Skeletal muscle tissue (tissue), 4 donors: ENCODE measurements around the gene OLFM1. TPM values are rescaled to one million over a fixed set of nuclear protein-coding genes. Genes with fewer than 3 reads are reported as not detected.

Source experiments
- H3K27ac ChIP-seq: one replicate; pipeline ENCODE4 v1.7.0; 2013; ENCODE audit warnings: mild to moderate bottlenecking, low read depth, low read length, inconsistent platforms
- H3K27me3 ChIP-seq, 3 donors: one replicate each; pipeline ENCODE4 v1.7.0; 2013; ENCODE audit warnings: low read length in 3 of 3; ENCODE audit not compliant: control insufficient read depth in 3 of 3, insufficient read depth in 3 of 3
- H3K36me3 ChIP-seq, 3 donors: one replicate each; pipeline ENCODE4 v1.7.0; 2013; ENCODE audit warnings: low read length in 3 of 3; ENCODE audit not compliant: control insufficient read depth in 3 of 3, insufficient read depth in 3 of 3
- H3K4me1 ChIP-seq, 3 donors: one replicate each; pipeline ENCODE4 v1.7.0; 2013; ENCODE audit warnings: low read length in 3 of 3, mild to moderate bottlenecking in 3 of 3; ENCODE audit not compliant: control insufficient read depth in 3 of 3, insufficient read depth in 3 of 3
- H3K4me3 ChIP-seq, 3 donors: one replicate each; pipeline ENCODE4 v1.7.0; 2013; ENCODE audit warnings: low read length in 3 of 3
- H3K9ac ChIP-seq, 3 donors: one replicate each; pipeline ENCODE4 v1.7.0; 2013; ENCODE audit warnings: low read length in 3 of 3, mild to moderate bottlenecking in 3 of 3, moderate library complexity in 2 of 3, low read depth in 1 of 3
- H3K9me3 ChIP-seq, 3 donors: one replicate each; pipeline ENCODE4 v1.7.0; 2013; ENCODE audit warnings: low read length in 3 of 3; ENCODE audit not compliant: control insufficient read depth in 3 of 3
- total RNA-seq: library from RNA; depleted of rRNA; stranded (reverse); fragments of >200 nt; gene quantifications from one replicate; pipeline ENCODE4 v1.2.3, GENCODE V29; 2014
- donor health status: Osteomylitis.

The OLFM1 gene
- total RNA-seq, 1 donor from 2014 or later: 2.6 TPM

GRCh38 chr9:135082536-135082935 is 4.9 kb upstream of the OLFM1 start:
- Histone ChIP-seq H3K27me3 (peaks cover 12 to 29% (median 14%) of the 10 kb centered on the region in 3 donors), H3K36me3 (no peaks in the 10 kb centered on the region), H3K9me3 (no peaks in the 10 kb centered on the region), H3K9ac (no peak overlapping the region), H3K4me3 (no peak overlapping the region), H3K27ac (no peak overlapping the region), H3K4me1 (peaks cover 24 to 45% (median 40%) of the 10 kb centered on the region in 3 donors)

GRCh38 chr9:135083241-135083810 is 4.1 kb upstream of the OLFM1 start:
- Histone ChIP-seq H3K9ac (peak overlapping the region in 1 of 3 donors; percentile 25), H3K4me3 (no peak overlapping the region), H3K27me3 (peaks cover 15 to 30% (median 16%) of the 10 kb centered on the region in 3 donors), H3K36me3 (no peaks in the 10 kb centered on the region), H3K27ac (no peak overlapping the region), H3K4me1 (peaks cover 24 to 47% (median 39%) of the 10 kb centered on the region in 3 donors), H3K9me3 (no peaks in the 10 kb centered on the region)

- no peaks in the 10 kb centered on the region for H3K9me3 ChIP-seq
- H3K9ac ChIP-seq: peak overlapping the region in 1 of 3 donors; percentile 25
- H3K27ac ChIP-seq: no peak overlapping the region
- H3K36me3 ChIP-seq: no peaks in the 10 kb centered on the region
- H3K4me3 ChIP-seq: no peak overlapping the region
- peaks cover 24 to 51% (median 44%) of the 10 kb centered on the region in 3 donors for H3K4me1 ChIP-seq
- H3K27me3 ChIP-seq: peaks cover 20 to 35% (median 21%) of the 10 kb centered on the region in 3 donors
These were observed 3.6 kb upstream of the OLFM1 start for GRCh38 chr9:135083831-135084230.

- Histone ChIP-seq H3K4me3 (no peak overlapping the region), H3K36me3 (no peaks in the 10 kb centered on the region), H3K27me3 (peaks cover 24 to 40% (median 25%) of the 10 kb centered on the region in 3 donors), H3K4me1 (peaks cover 24 to 55% (median 47%) of the 10 kb centered on the region in 3 donors), H3K9ac (no peak overlapping the region), H3K9me3 (no peaks in the 10 kb centered on the region), H3K27ac (no peak overlapping the region)
These were observed 3.2 kb upstream of the OLFM1 start for GRCh38 chr9:135084262-135084661.

- no peak overlapping the region for H3K4me3 ChIP-seq
- no peaks in the 10 kb centered on the region for H3K36me3 ChIP-seq
- peak overlapping the region in 1 of 3 donors; percentile 41 for H3K9ac ChIP-seq
- H3K4me1 ChIP-seq: peaks cover 24 to 58% (median 56%) of the 10 kb centered on the region in 3 donors
- no peak overlapping the region for H3K27ac ChIP-seq
- H3K9me3 ChIP-seq: no peaks in the 10 kb centered on the region
- peaks cover 32 to 44% (median 33%) of the 10 kb centered on the region in 3 donors for H3K27me3 ChIP-seq
These were observed 2.3 kb upstream of the OLFM1 start for GRCh38 chr9:135084881-135085760.

GRCh38 chr9:135085830-135086546 is 1.5 kb upstream of the OLFM1 start:
- H3K27ac ChIP-seq: no peak overlapping the region
- H3K4me3 ChIP-seq: peak overlapping the region; percentile 10 to 64 (median 19)
- H3K36me3 ChIP-seq: no peaks in the 10 kb centered on the region
- peaks cover 35 to 44% (median 39%) of the 10 kb centered on the region in 3 donors for H3K27me3 ChIP-seq
- no peaks in the 10 kb centered on the region for H3K9me3 ChIP-seq
- H3K4me1 ChIP-seq: peaks cover 19 to 56% (median 56%) of the 10 kb centered on the region in 3 donors
- peak overlapping the region in 1 of 3 donors; percentile 41 for H3K9ac ChIP-seq

GRCh38 chr9:135086597-135087488 is 625 bp upstream of the OLFM1 start:
- Histone ChIP-seq H3K36me3 (peaks cover 0 to 7% (median 2%) of the 10 kb centered on the region in 3 donors), H3K9ac (peak overlapping the region in 1 of 3 donors; percentile 54), H3K9me3 (no peaks in the 10 kb centered on the region), H3K4me3 (peak overlapping the region; percentile 10 to 64 (median 50)), H3K4me1 (peaks cover 15 to 47% (median 47%) of the 10 kb centered on the region in 3 donors), H3K27ac (no peak overlapping the region), H3K27me3 (peaks cover 35 to 40% (median 39%) of the 10 kb centered on the region in 3 donors)

GRCh38 chr9:135087899-135088347 is 455 bp downstream of the OLFM1 start:
- Histone ChIP-seq H3K9me3 (no peaks in the 10 kb centered on the region), H3K4me1 (peaks cover 15 to 45% (median 43%) of the 10 kb centered on the region in 3 donors), H3K27ac (no peak overlapping the region), H3K36me3 (peaks cover 0 to 10% (median 2%) of the 10 kb centered on the region in 3 donors), H3K27me3 (peaks cover 33 to 36% (median 35%) of the 10 kb centered on the region in 3 donors), H3K9ac (peak overlapping the region in 2 of 3 donors; percentile 54 to 64), H3K4me3 (peak overlapping the region in 2 of 3 donors; percentile 50 to 60)
